Astrocyte (in vitro differentiated cells and primary cell): Measurements from ENCODE around the gene PDCL2. TPM values are rescaled to one million over a fixed set of nuclear protein-coding genes. Genes with fewer than 3 reads are reported as not detected.

Source experiments
- DNase-seq: peaks from one replicate; pipeline ENCODE4 v3.0.0-alpha.2; 2010; ENCODE audit warnings: low read depth
- FAIRE-seq: peaks from 2 replicates; lab custom pipeline; 2011; peaks lifted over from hg19 to GRCh38; lab: Jason Lieb, UNC
- H2AFZ ChIP-seq: 2 replicates; pipeline ENCODE4 v1.6.0; 2012; ENCODE audit warnings: low read depth, low read length, inconsistent platforms
- H3K27ac ChIP-seq: 2 replicates; pipeline ENCODE4 v1.5.1; 2011; ENCODE audit warnings: low read depth, low read length, inconsistent platforms
- H3K27me3 ChIP-seq: 2 replicates; pipeline ENCODE4 v1.6.0; 2011; ENCODE audit warnings: low read length, inconsistent platforms; ENCODE audit not compliant: insufficient read depth
- H3K36me3 ChIP-seq: 2 replicates; pipeline ENCODE4 v1.5.1; 2011; ENCODE audit warnings: low read length, inconsistent platforms; ENCODE audit not compliant: insufficient read depth
- H3K4me1 ChIP-seq: 2 replicates; pipeline ENCODE4 v1.5.1; 2011; ENCODE audit warnings: low read length, inconsistent platforms; ENCODE audit not compliant: insufficient read depth
- H3K4me2 ChIP-seq: 2 replicates; pipeline ENCODE4 v1.6.0; 2012; ENCODE audit warnings: low read length, inconsistent platforms
- H3K4me3 ChIP-seq: 2 replicates; pipeline ENCODE4 v1.5.1; 2011; ENCODE audit warnings: low read depth, mild to moderate bottlenecking, low read length, inconsistent platforms; ENCODE audit not compliant: insufficient read depth
- H3K79me2 ChIP-seq: 2 replicates; pipeline ENCODE4 v1.6.0; 2012; ENCODE audit warnings: mild to moderate bottlenecking, low read length, inconsistent platforms; ENCODE audit not compliant: insufficient read depth
- H3K9ac ChIP-seq: 2 replicates; pipeline ENCODE4 v1.6.0; 2012; ENCODE audit warnings: mild to moderate bottlenecking, low read length, inconsistent platforms
- H3K9me3 ChIP-seq: 2 replicates; pipeline ENCODE4 v1.5.1; 2012; ENCODE audit warnings: low read depth, mild to moderate bottlenecking, low read length, inconsistent platforms; ENCODE audit not compliant: insufficient read depth
- H4K20me1 ChIP-seq: 2 replicates; pipeline ENCODE4 v1.6.0; 2012; ENCODE audit warnings: low read length, inconsistent platforms; ENCODE audit not compliant: insufficient read depth
- H3K27ac Mint-ChIP-seq: one replicate; pipeline ENCODE4 v1.8.0; 2021; ENCODE audit warnings: mild to moderate bottlenecking, mixed read lengths; ENCODE audit not compliant: unreplicated experiment
- H3K27me3 Mint-ChIP-seq: one replicate; pipeline ENCODE4 v1.8.0; 2021; ENCODE audit warnings: low read depth, mixed read lengths; ENCODE audit not compliant: unreplicated experiment
- H3K36me3 Mint-ChIP-seq: one replicate; pipeline ENCODE4 v1.8.0; 2021; ENCODE audit warnings: low read depth, mixed read lengths; ENCODE audit not compliant: unreplicated experiment
- H3K4me1 Mint-ChIP-seq: one replicate; pipeline ENCODE4 v1.8.0; 2021; ENCODE audit warnings: low read depth, mixed read lengths; ENCODE audit not compliant: unreplicated experiment
- H3K4me3 Mint-ChIP-seq: one replicate; pipeline ENCODE4 v1.8.0; 2021; ENCODE audit warnings: mild to moderate bottlenecking, moderate library complexity, mixed read lengths; ENCODE audit not compliant: unreplicated experiment
- H3K9me3 Mint-ChIP-seq: one replicate; pipeline ENCODE4 v1.8.0; 2021; ENCODE audit warnings: mild to moderate bottlenecking, mixed read lengths; ENCODE audit not compliant: unreplicated experiment
- CTCF ChIP-seq: IDR thresholded peaks from 2 replicates; pipeline ENCODE4 v1.5.1; 2011; ENCODE audit warnings: low read depth, mild to moderate bottlenecking, inconsistent platforms, low read length, moderate library complexity; ENCODE audit not compliant: insufficient read depth
- EZH2 ChIP-seq: IDR thresholded peaks from 2 replicates; pipeline ENCODE4 v1.6.1; 2012; ENCODE audit warnings: mild to moderate bottlenecking, low read length, inconsistent platforms; ENCODE audit not compliant: insufficient read depth
- total RNA-seq: library from RNA; stranded (reverse); gene quantifications from 2 replicates; pipeline ENCODE4 v1.2.1, GENCODE V29; 2021

PDCL2 gene
- total RNA-seq, 1 donor from 2014 or later, result not detected

GRCh38 chr4:55540271-55540670, 51.8 kb downstream of the PDCL2 start:
- no peaks in the 10 kb centered on the region for H3K9me3 Mint-ChIP-seq
- Histone ChIP-seq H3K4me3 (no peak overlapping the region), H3K27ac (no peak overlapping the region), H3K9ac (no peak overlapping the region), H3K27me3 (no peaks in the 10 kb centered on the region), H2AFZ (no peak overlapping the region), H3K9me3 (no peaks in the 10 kb centered on the region), H3K4me1 (peaks cover 4% of the 10 kb centered on the region), H3K36me3 (no peaks in the 10 kb centered on the region), H3K4me2 (no peak overlapping the region), H4K20me1 (peaks cover 54% of the 10 kb centered on the region), H3K79me2 (peaks cover 90% of the 10 kb centered on the region)
- H3K36me3 Mint-ChIP-seq, result no peaks in the 10 kb centered on the region
- H3K4me1 Mint-ChIP-seq, result peaks cover 13% of the 10 kb centered on the region
- no peaks in the 10 kb centered on the region for H3K27me3 Mint-ChIP-seq
- H3K27ac Mint-ChIP-seq, result no peak overlapping the region
- TF ChIP-seq EZH2, result no peak
- TF ChIP-seq CTCF, result no peak
- H3K4me3 Mint-ChIP-seq, result no peak overlapping the region
- FAIRE-seq, result no peak
- DNase-seq, result no peak

- no peak overlapping the region for H3K4me2 ChIP-seq
- peaks cover 52% of the 10 kb centered on the region for H4K20me1 ChIP-seq
- H2AFZ ChIP-seq, result no peak overlapping the region
- Mint-ChIP-seq H3K4me3 (no peak overlapping the region), H3K36me3 (no peaks in the 10 kb centered on the region), H3K27ac (no peak overlapping the region), H3K27me3 (no peaks in the 10 kb centered on the region), H3K9me3 (no peaks in the 10 kb centered on the region), H3K4me1 (peaks cover 13% of the 10 kb centered on the region)
- no peaks in the 10 kb centered on the region for H3K27me3 ChIP-seq
- peaks cover 4% of the 10 kb centered on the region for H3K4me1 ChIP-seq
- no peak for DNase-seq
- TF ChIP-seq EZH2 (no peak), CTCF (no peak)
- no peak overlapping the region for H3K4me3 ChIP-seq
- FAIRE-seq, result no peak
- no peaks in the 10 kb centered on the region for H3K9me3 ChIP-seq
- no peak overlapping the region for H3K27ac ChIP-seq
- no peak overlapping the region for H3K9ac ChIP-seq
- H3K36me3 ChIP-seq, result no peaks in the 10 kb centered on the region
- peaks cover 93% of the 10 kb centered on the region for H3K79me2 ChIP-seq
These were observed 52.4 kb downstream of the PDCL2 start for GRCh38 chr4:55539658-55540057.

- Histone ChIP-seq H3K4me1 (no peaks in the 10 kb centered on the region), H3K9ac (no peak overlapping the region), H3K4me2 (no peak overlapping the region), H3K27ac (no peak overlapping the region), H3K4me3 (no peak overlapping the region), H3K36me3 (no peaks in the 10 kb centered on the region), H2AFZ (no peak overlapping the region), H3K9me3 (no peaks in the 10 kb centered on the region), H3K27me3 (no peaks in the 10 kb centered on the region), H4K20me1 (peaks cover 48% of the 10 kb centered on the region), H3K79me2 (peaks cover 92% of the 10 kb centered on the region)
- Mint-ChIP-seq H3K4me1 (peaks cover 4% of the 10 kb centered on the region), H3K9me3 (no peaks in the 10 kb centered on the region), H3K27me3 (no peaks in the 10 kb centered on the region), H3K36me3 (peaks cover 3% of the 10 kb centered on the region), H3K4me3 (no peak overlapping the region), H3K27ac (no peak overlapping the region)
- TF ChIP-seq CTCF (no peak), EZH2 (no peak)
- FAIRE-seq, result no peak
- DNase-seq, result no peak
These were observed 53.5 kb downstream of the PDCL2 start for GRCh38 chr4:55538531-55538930.
